ENCODE data around the gene MMP7.

- TF ChIP-seq TAF1 (IDR thresholded peaks at IDR 0.05; ENCODE audit: borderline replicate concordance, low read depth, low read length) (no peak), POLR2AphosphoS5 (IDR thresholded peaks at IDR 0.05; ENCODE audit: low read depth, low read length) (no peak), POLR2A (IDR thresholded peaks at IDR 0.05; ENCODE audit: low read depth, low read length) (no peak)
These were observed 36.3 kb downstream of the MMP7 start for GRCh38 chr11:102494216-102494615.

Measured in GM12892 (cell line).